GM21390 (cell line): ENCODE measurements around the gene GRID1.

Experiments used
- ATAC-seq: cut with Tn5 transposase; IDR thresholded peaks from one replicate; pipeline ENCODE4 v1.9.1; 2021; ENCODE audit not compliant: unreplicated experiment

Gene GRID1

GRCh38 chr10:86316274-86316835 is 50.2 kb downstream of the GRID1 start:
- no peak for ATAC-seq

DNA sequence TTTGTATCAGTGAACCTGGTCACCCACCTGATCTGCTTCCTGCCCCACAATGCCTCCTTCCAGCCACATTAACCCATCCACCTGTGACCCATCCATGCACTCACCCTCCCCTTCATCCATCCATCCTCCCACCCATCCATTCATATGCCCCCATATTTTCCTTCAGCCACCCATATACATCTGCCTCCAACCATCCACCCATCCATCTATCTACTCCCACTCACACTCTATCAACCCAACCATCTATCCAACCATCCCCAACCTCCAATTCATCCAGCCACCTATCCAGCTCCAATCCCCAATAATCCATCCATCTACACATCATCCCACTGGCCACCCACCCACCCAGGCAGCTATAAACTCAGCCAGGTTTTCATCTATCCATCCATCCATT is 51.0 kb downstream of the GRID1 start:
- no peak for ATAC-seq

GRCh38 chr10:86314616-86315548 is 51.7 kb downstream of the GRID1 start:
- ATAC-seq: no peak

- no peak for ATAC-seq
Measured at GRCh38 chr10:86313621-86314041, 53.0 kb downstream of the GRID1 start.

DNA sequence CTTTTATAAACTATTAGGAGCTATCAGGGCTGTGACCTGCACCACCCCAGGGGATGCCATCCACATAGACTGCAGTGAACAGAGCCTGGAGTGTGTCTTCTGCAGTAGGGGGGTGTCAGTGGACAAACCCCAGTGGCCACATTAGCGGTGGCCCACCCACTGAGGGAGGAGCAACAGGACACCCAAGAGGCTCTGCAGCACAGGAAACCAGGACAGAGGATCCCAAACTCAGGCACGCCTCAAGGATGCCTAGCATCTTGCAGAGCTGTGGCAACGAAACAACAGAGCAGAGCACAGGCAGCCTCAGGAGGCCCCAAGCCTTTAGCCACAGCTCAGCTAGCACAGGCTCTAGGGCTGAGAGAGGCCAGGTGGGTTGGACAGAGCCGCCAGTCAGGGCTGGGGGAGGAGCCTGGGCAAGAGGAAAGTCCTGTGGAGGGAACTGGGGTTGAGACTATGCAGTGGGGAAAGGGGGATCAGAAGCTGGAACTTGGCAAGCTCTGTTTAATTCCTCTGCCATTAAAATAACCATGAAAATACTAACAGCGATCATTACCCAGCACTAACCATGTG is 53.8 kb downstream of the GRID1 start:
- ATAC-seq: no peak

DNA sequence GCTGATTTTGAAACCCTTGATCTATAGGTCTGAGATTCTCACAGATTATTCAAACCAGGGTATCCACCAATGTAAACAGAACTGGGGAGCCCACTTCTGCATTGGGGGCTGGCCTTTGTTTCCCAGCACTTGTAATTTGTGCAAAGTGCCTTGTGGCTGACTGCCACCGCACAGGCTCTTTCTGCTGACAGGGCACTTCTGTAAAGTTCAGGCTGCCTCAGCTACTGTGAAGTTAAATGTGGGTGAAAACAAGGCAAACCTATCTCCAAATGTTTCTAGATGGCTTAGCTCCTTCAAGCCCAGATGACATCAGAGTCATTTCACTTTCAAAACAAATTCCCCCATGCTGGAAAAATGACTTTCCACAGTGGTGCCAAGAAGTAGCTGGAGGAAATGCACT is 54.7 kb downstream of the GRID1 start:
- ATAC-seq: no peak

- no peak for ATAC-seq
Measured at GRCh38 chr10:86311190-86311589, 55.4 kb downstream of the GRID1 start.

DNA sequence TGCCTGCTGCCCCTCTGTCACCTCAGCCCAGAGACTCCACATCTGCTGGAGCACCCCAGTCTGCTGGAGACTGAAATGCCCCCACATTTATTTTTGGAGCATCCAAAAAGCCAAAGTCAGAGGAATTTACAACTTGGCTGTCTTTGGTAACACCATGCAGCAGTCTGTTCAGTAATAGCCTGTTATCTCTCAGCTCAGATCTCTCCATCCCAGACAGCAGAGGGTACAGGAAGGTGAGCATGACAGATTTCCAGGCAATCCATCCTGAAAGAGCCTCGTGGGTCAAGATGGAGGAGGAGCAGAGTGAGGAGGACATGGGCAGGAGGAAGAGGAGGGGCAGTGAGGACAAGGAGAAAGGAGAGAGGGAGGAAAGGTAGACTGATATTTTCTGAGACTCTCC is 55.9 kb downstream of the GRID1 start:
- no peak for ATAC-seq

- no peak for ATAC-seq
Measured at GRCh38 chr10:86310291-86310690, 56.3 kb downstream of the GRID1 start.

GRCh38 chr10:86308056-86308455 is 58.5 kb downstream of the GRID1 start:
- ATAC-seq: no peak

DNA sequence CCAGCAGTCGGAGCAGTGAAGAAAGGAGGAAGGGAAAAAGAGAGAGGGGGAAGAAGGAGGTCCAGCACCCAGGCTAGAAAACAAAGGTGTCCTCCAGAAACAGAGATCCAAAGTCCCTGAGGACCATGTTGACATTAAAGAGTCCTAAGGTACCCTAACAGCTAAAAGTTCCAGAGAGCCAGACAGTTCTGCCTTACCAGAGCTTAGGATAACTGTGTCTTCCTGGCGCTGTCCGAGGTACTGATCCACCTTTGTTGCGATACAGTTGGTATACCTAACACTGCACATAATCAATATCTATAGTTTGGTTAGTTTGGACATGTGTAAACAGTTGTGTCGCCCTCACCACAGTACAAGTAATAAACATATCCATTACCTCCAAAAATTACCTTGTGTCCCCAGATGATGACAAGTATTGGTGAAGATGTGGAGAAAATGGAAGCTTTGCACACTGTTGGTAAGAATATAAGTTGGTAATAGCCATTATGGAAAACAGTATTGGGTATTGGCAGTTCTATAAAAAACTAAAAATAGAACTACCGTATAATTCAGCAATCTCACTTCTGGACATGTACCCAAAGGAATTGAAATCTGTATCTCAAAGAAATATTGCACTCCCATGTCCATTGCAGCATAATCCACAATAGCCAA is 59.8 kb downstream of the GRID1 start:
- ATAC-seq: no peak

DNA sequence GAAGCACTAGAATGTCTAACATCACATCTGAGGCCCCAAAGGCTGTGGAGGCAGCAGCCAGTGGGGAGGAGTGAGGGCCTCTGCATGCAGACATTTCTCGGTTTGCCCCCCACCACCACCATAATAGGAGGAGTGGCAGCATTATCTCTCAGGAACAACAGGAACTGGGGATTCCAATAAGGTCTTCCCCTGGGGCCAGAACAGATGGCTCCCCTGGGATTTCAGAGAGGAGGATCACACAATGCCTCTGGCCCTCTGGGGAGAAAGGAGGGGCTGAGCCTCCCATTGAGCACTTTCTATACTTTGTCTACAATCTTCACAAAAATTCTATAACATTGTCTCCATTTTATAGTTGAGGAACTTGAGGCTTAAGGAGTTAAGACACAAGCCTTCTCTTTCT is 61.1 kb downstream of the GRID1 start:
- no peak for ATAC-seq

DNA sequence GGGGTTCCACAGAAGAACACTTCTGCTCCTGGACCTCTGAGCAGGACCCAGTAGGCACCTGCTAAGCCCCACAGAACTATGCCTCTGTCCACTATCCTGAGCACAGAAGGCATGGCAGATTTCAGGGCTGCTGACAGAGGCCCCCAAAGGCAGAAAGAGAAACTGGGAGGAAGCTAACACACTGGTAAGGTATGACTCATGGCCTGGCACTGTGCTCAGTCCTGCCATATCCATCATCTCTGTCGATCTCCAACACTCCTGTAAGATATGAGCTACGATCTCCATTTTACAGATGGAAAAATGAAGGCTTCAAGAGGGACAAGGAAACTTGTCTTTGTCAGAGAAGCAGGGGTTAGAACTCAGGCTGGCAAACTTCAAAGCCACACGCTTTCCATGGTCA is 62.2 kb downstream of the GRID1 start:
- ATAC-seq: no peak

GRCh38 chr10:86303626-86304025 is 63.0 kb downstream of the GRID1 start:
- ATAC-seq: no peak

DNA sequence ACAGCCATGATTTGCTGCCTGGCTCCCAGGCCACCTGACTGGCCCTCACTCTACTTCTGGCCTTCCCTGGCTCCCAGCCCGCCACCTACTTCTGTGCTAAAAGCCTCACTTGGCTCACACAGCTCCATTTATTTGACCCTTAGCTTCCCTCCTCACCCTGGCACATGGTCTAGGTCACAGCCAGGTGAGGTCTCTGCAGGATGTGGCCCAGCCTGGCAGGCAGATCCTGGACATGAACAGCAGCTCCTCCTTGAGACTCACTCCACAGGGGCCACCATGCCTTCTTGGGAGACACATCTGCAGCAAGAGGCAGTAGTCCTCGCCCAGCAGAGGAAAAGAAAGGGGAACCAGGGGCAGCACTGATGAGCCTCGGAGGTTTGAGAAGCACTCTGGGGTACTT is 64.6 kb downstream of the GRID1 start:
- no peak for ATAC-seq

GRCh38 chr10:86300931-86301830 is 65.4 kb downstream of the GRID1 start:
- ATAC-seq: no peak

DNA sequence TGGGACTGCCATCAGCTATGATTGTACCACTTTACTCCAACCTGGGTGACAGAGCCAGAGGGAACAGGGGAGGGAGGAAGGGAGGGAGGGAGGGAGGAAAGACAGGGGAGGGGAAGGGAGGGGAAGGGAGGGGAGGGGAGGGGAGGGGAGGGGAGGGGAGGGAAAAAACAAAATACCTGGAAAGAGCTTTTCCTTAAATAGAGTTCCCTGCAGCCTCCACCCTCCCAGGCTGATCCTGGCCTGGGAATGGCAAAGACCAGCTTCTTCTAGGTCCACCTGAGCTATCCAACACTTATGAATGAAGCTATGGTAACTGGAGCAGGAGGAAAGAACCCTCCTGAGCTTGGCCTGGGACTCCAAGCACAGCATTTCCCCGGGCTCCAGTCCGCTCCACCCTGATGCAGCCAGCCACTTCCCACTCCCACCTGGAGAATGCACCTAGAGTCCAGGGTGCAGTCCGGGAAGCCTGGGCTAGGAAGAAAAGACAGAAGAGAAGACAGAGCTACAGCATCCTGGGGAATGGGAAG is 66.1 kb downstream of the GRID1 start:
- no peak for ATAC-seq

DNA sequence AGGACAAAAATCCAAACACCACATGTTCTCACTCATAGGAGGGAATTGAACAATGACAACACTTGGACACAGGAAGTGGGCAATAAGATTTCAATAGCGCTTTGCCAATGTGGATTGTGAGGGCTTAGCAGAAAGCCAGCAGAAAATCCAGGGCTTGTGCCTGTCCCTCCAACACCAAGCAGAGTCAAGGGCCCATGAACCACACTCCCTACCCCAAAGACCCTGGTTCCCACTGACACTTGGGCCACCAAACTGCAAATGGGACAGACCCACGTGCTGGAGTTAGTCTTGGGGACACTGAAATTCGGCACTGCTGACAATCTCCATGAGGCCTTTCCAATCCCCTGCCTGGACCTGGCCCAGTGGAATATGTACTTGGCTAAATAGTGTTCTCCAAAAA is 67.0 kb downstream of the GRID1 start:
- ATAC-seq: no peak

DNA sequence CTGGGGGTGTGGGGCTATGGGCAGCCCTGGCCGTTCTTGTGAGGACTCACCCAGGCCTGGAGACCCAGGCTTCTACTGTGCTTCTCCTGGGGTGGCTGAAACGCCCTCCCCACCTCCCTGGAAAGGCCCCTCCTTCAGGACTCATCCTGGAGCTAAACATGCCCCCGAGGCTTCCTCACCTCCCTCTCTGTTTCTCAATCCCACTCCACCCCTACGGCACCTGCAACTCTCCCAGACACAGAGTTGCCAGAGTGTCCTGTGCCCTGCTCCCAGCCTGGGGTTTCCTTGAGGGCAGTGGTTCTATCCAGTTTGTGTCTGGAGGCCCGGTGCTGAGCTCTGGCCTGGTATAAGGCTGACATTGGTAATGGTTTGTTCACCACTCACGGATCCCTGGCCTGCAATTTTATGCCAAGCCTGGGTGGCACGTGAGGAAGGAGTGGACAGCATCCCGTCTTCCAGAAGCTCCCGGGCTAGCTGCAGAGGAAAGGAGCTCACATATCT is 68.0 kb downstream of the GRID1 start:
- no peak for ATAC-seq

GRCh38 chr10:86295791-86296190 is 70.8 kb downstream of the GRID1 start:
- no peak for ATAC-seq
